ENCODE results near the gene HS3ST3A1. TPM values are rescaled to one million over a fixed set of nuclear protein-coding genes. Genes with fewer than 3 reads are reported as not detected.

HS3ST3A1 gene
- total RNA-seq, 1 experiment from 2014 or later, result not detected

GRCh38 chr17:13558588-13558987 is 43.1 kb downstream of the HS3ST3A1 start:
- Histone ChIP-seq H3K27me3 (replicated peaks; ENCODE audit: control insufficient read depth, insufficient read depth, low read length) (no peaks in the 10 kb centered on the region), H3K4me3 (ENCODE audit: low read depth, low read length) (no peak overlapping the region), H3K4me1 (no peaks in the 10 kb centered on the region), H3K9me3 (no peaks in the 10 kb centered on the region), H3K36me3 (ENCODE audit: control insufficient read depth, insufficient read depth, low read length) (no peaks in the 10 kb centered on the region)
- CTCF ChIA-PET, result no interaction called here
- Mint-ChIP-seq H3K9me3 (ENCODE audit: unreplicated experiment) (no peaks in the 10 kb centered on the region), H3K4me1 (ENCODE audit: low read depth, unreplicated experiment) (peaks cover 12% of the 10 kb centered on the region), H3K27me3 (ENCODE audit: insufficient read depth, unreplicated experiment) (no peaks in the 10 kb centered on the region), H3K27ac (ENCODE audit: unreplicated experiment) (no peak overlapping the region), H3K36me3 (ENCODE audit: insufficient read depth, unreplicated experiment) (no peaks in the 10 kb centered on the region), H3K4me3 (ENCODE audit: unreplicated experiment) (no peak overlapping the region)
- intact Hi-C loops (cut with micrococcal nuclease; ENCODE audit: unreplicated experiment), result no loop called here
- TF ChIP-seq CTCF (IDR thresholded peaks at IDR 0.05; ENCODE audit: insufficient read depth in 1 of 2, low read depth in 1 of 2, low read length in 1 of 2, severe bottlenecking in 1 of 2, unreplicated experiment in 1 of 2), result no peak
- DNase-seq, result no peak
- POLR2A ChIA-PET, result no interaction called here
- BruUV-seq (replicated peaks), result no TSS peak

GRCh38 chr17:13557077-13557476 is 44.7 kb downstream of the HS3ST3A1 start:
- H3K27ac Mint-ChIP-seq (ENCODE audit: unreplicated experiment), result no peak overlapping the region
- H3K4me1 ChIP-seq, result no peaks in the 10 kb centered on the region

GRCh38 chr17:13554231-13554630 is 47.5 kb downstream of the HS3ST3A1 start:
- H3K27me3 Mint-ChIP-seq (ENCODE audit: insufficient read depth, unreplicated experiment), result no peaks in the 10 kb centered on the region
- no peaks in the 10 kb centered on the region for H3K4me1 ChIP-seq
- DNase-seq, result no peak
- no peak for TF ChIP-seq CTCF (IDR thresholded peaks at IDR 0.05; ENCODE audit: insufficient read depth in 1 of 2, low read depth in 1 of 2, low read length in 1 of 2, severe bottlenecking in 1 of 2, unreplicated experiment in 1 of 2)
- BruUV-seq (replicated peaks), result no TSS peak
- H3K4me3 Mint-ChIP-seq (ENCODE audit: unreplicated experiment), result no peak overlapping the region
- H3K27me3 ChIP-seq (replicated peaks; ENCODE audit: control insufficient read depth, insufficient read depth, low read length), result no peaks in the 10 kb centered on the region
- intact Hi-C loops (cut with micrococcal nuclease; ENCODE audit: unreplicated experiment), result no loop called here
- H3K9me3 ChIP-seq, result no peaks in the 10 kb centered on the region
- POLR2A ChIA-PET, result no interaction called here
- H3K9me3 Mint-ChIP-seq (ENCODE audit: unreplicated experiment), result peaks cover 15% of the 10 kb centered on the region
- H3K4me3 ChIP-seq (ENCODE audit: low read depth, low read length), result no peak overlapping the region
- H3K36me3 ChIP-seq (ENCODE audit: control insufficient read depth, insufficient read depth, low read length), result no peaks in the 10 kb centered on the region
- CTCF ChIA-PET, result no interaction called here
- no peak overlapping the region for H3K27ac Mint-ChIP-seq (ENCODE audit: unreplicated experiment)
- H3K4me1 Mint-ChIP-seq (ENCODE audit: low read depth, unreplicated experiment), result no peaks in the 10 kb centered on the region
- no peaks in the 10 kb centered on the region for H3K36me3 Mint-ChIP-seq (ENCODE audit: insufficient read depth, unreplicated experiment)

More at GRCh38 chr17:13557077-13557476, 44.7 kb downstream of the HS3ST3A1 start:
- Mint-ChIP-seq H3K27me3 (ENCODE audit: insufficient read depth, unreplicated experiment) (no peaks in the 10 kb centered on the region), H3K9me3 (ENCODE audit: unreplicated experiment) (no peaks in the 10 kb centered on the region), H3K4me3 (ENCODE audit: unreplicated experiment) (no peak overlapping the region), H3K4me1 (ENCODE audit: low read depth, unreplicated experiment) (peaks cover under 1% of the 10 kb centered on the region), H3K36me3 (ENCODE audit: insufficient read depth, unreplicated experiment) (no peaks in the 10 kb centered on the region)
- CTCF ChIA-PET, result no interaction called here
- no peak for DNase-seq
- no peak overlapping the region for H3K4me3 ChIP-seq (ENCODE audit: low read depth, low read length)
- POLR2A ChIA-PET, result no interaction called here
- no peaks in the 10 kb centered on the region for H3K9me3 ChIP-seq
- TF ChIP-seq CTCF (IDR thresholded peaks at IDR 0.05; ENCODE audit: insufficient read depth in 1 of 2, low read depth in 1 of 2, low read length in 1 of 2, severe bottlenecking in 1 of 2, unreplicated experiment in 1 of 2), result no peak
- no TSS peak for BruUV-seq (replicated peaks)
- H3K27me3 ChIP-seq (replicated peaks; ENCODE audit: control insufficient read depth, insufficient read depth, low read length), result no peaks in the 10 kb centered on the region
- intact Hi-C loops (cut with micrococcal nuclease; ENCODE audit: unreplicated experiment), result no loop called here
- no peaks in the 10 kb centered on the region for H3K36me3 ChIP-seq (ENCODE audit: control insufficient read depth, insufficient read depth, low read length)

Data from Caco-2 (cell line).